Subcutaneous abdominal adipose tissue (tissue), 5 donors: ENCODE measurements around the gene ADPRH.

Experiments used
- H3K27ac ChIP-seq: one replicate; pipeline ENCODE4 v1.7.0; 2013; ENCODE audit warnings: low read depth, mild to moderate bottlenecking, inconsistent platforms, low read length, moderate library complexity
- H3K27me3 ChIP-seq, 5 donors: one replicate each; pipeline ENCODE4 v1.7.0; 2013; ENCODE audit warnings: low read length in 5 of 5, inconsistent platforms in 1 of 5; ENCODE audit not compliant: control insufficient read depth in 5 of 5, insufficient read depth in 4 of 5
- H3K36me3 ChIP-seq, 5 donors: one replicate each; pipeline ENCODE4 v1.7.0; 2013; ENCODE audit warnings: low read length in 5 of 5; ENCODE audit not compliant: control insufficient read depth in 5 of 5, insufficient read depth in 5 of 5
- H3K4me1 ChIP-seq, 5 donors: one replicate each; pipeline ENCODE4 v1.7.0; 2013; ENCODE audit warnings: low read length in 5 of 5, mild to moderate bottlenecking in 3 of 5, moderate library complexity in 1 of 5; ENCODE audit not compliant: control insufficient read depth in 5 of 5, insufficient read depth in 5 of 5
- H3K4me3 ChIP-seq, 5 donors: one replicate each; pipeline ENCODE4 v1.7.0; 2013; ENCODE audit warnings: low read length in 5 of 5, low read depth in 1 of 5
- H3K9ac ChIP-seq, 5 donors: one replicate each; pipeline ENCODE4 v1.7.0; 2013; ENCODE audit warnings: low read length in 5 of 5, mild to moderate bottlenecking in 4 of 5, moderate library complexity in 3 of 5
- H3K9me3 ChIP-seq, 5 donors: one replicate each; pipeline ENCODE4 v1.7.0; 2013; ENCODE audit warnings: low read length in 5 of 5; ENCODE audit not compliant: control insufficient read depth in 5 of 5
- donor health status: healthy.
- donor health status: healthy.
- donor health status: healthy.
- donor health status: healthy.
- donor health status: healthy.

Gene ADPRH

DNA sequence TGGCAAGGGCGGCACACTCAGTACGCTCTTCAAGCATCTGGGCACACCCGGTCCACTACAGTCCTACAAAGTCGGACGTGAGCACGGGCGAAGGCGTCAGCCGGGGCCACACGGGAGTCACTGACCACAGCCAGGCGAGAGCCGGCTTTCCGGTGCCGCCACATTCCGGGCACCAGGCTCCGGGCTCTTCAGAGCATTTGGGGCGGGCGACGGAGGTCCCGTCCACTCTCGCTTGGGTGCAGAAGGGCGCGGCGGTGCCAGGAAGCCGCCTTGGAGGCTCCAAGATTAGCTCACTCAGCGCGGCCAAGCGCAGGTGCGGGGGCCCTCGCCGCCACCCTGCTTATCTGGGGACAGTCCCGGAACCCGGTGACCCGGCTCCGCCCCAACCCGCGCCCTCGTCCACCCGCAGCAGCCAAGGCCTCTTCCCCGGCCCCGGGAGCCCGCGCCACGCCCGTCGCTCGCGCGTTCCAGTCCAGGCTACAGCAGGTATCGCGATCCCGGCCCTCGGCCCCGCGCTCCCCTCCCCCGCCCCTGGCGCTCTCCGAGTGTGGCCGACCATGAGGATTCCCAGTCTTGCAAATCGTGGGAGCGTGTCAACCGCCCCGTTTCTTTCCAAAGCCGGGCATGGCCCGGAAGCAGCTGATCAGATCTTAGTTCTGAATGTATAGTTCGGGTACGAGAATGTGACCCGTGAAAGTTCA is at the start of gene ADPRH:
TSS of gene ADPRH (plus strand) at position 127 of the 701 bp plus-strand sequence. CDS start 2,678 bp downstream, outside the sequence.
- H3K27ac ChIP-seq = peak within 1 kb of the TSS; percentile 81
- H3K4me1 ChIP-seq = peaks cover 2 to 14% (median 12%) of the 10 kb centered on the region in 5 donors
- H3K9ac ChIP-seq = peak within 1 kb of the TSS; percentile 64 to 98 (median 83)
- peak within 1 kb of the TSS; percentile 65 to 95 (median 75) for H3K4me3 ChIP-seq
- no peaks in the 10 kb centered on the region for H3K9me3 ChIP-seq
- no peaks in the 10 kb centered on the region for H3K27me3 ChIP-seq
- H3K36me3 ChIP-seq = peaks cover 0 to 5% (median 0%) of the 10 kb centered on the region in 5 donors

DNA sequence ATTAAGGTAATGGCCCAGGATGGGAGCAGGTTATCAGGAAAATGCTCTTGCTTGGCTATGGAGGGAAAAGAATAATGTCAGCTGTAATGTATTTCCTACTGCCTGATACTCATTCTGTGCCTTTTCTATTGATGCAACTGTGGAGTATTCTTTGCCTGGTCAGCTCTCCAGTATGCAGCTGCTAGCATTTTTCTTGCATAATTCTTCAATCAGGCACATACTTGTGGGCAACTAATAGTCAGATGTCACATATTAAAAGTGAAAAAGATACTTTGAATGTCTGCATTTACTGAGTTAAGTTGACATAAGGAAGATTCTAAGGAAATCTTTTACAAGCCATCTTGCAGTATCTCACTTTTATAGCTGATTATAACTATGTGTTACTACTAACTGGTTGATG is 49.4 kb upstream of the ADPRH start:
- peaks cover 0 to 4% (median 0%) of the 10 kb centered on the region in 5 donors for H3K4me1 ChIP-seq
- no peak overlapping the region for H3K4me3 ChIP-seq
- no peaks in the 10 kb centered on the region for H3K27me3 ChIP-seq
- no peaks in the 10 kb centered on the region for H3K9me3 ChIP-seq
- H3K36me3 ChIP-seq = peaks cover 0 to 8% (median 4%) of the 10 kb centered on the region in 5 donors
- no peak overlapping the region for H3K27ac ChIP-seq
- H3K9ac ChIP-seq = no peak overlapping the region

DNA sequence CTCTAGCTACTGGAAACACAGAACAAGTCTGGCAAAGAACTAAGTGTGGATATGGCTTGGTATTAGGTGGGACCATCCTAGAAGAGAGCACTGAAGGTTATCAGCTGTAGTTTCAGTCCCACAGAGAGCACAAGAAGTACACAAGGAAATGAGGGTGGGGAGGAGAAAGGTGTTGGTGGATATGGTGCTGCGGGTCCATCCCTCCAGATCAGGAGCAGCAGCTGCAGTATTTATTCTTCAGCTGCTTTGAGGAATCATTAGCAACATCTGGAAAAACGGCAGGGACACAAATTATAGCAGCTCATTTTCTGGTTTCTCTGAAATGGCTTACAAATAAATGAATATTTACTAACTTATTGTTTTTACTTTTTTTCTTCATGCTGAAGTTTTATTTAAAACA is 48.8 kb upstream of the ADPRH start:
- Histone ChIP-seq H3K9ac (no peak overlapping the region), H3K4me3 (no peak overlapping the region), H3K27ac (no peak overlapping the region), H3K4me1 (peaks cover 0 to 4% (median 0%) of the 10 kb centered on the region in 5 donors), H3K36me3 (peaks cover 0 to 4% (median 3%) of the 10 kb centered on the region in 5 donors), H3K9me3 (no peaks in the 10 kb centered on the region), H3K27me3 (no peaks in the 10 kb centered on the region)

DNA sequence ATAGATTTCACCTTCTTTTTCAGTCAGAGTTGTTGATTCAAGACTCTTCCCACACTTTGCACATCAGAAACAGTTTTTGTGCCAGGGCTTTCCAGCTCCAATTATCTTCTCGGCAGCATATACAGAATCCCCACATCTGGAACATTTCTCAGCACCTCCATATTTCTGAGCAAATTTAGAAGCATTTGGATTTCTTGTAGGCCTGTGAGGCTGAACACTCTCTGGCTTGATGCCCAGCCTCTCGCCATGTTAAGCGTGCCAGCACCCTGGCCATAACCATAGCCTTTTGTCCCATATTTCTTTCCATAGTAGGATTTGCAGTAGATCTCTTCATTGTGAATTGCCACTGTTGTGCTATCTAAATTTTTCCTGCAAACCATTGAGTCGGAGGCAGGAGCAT is 48.1 kb upstream of the ADPRH start:
- Histone ChIP-seq H3K9ac (no peak overlapping the region), H3K27me3 (no peaks in the 10 kb centered on the region), H3K4me3 (peak overlapping the region in 1 of 5 donors; percentile 50)

DNA sequence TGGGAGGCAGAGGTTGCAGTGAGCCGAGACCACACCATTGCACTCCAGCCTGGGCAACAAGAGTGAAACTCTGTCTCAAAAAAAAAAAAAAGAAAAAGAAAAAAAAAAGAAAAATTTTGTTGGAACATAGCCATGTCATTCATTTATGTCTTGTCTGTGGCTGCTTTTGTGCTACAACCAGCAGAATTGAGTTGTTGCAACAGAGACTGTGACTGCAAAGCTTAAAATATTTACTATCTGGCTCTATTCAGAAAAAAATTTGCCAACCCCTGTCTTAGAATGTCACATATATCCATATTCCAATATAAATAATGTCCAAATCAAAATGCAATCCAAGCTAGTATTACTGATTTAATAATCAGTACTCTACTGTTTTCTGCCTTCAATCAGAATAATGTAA is 45.0 kb upstream of the ADPRH start:
- no peaks in the 10 kb centered on the region for H3K9me3 ChIP-seq
- no peak overlapping the region for H3K4me3 ChIP-seq
- H3K9ac ChIP-seq = no peak overlapping the region
- no peaks in the 10 kb centered on the region for H3K36me3 ChIP-seq
- H3K4me1 ChIP-seq = peaks cover 0 to 4% (median 0%) of the 10 kb centered on the region in 5 donors
- H3K27ac ChIP-seq = no peak overlapping the region
- no peaks in the 10 kb centered on the region for H3K27me3 ChIP-seq

More for the DNA sequence above, 48.1 kb upstream of the ADPRH start:
- Histone ChIP-seq H3K9me3 (no peaks in the 10 kb centered on the region), H3K4me1 (peaks cover 0 to 4% (median 0%) of the 10 kb centered on the region in 5 donors), H3K36me3 (peaks cover 0 to 1% (median 0%) of the 10 kb centered on the region in 5 donors), H3K27ac (no peak overlapping the region)

DNA sequence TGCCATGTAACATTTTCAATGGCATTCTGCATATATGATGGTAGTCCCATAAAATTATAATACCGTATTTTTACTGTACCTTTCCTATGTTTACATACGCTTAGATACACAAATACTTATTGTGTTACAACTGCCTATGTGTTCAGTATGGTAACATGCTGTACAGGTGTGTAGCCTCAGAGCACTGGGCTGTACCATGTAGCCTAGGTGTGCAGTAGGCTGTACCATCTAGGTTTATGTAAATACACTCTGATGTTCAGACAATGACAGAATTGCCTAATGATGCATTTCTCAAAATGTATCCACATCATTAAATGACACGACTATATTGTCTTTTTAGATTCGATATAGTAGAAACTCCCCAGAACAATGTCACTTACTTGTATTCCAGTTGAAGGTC is 42.5 kb upstream of the ADPRH start:
- H3K27me3 ChIP-seq = no peaks in the 10 kb centered on the region
- H3K27ac ChIP-seq = no peak overlapping the region
- H3K36me3 ChIP-seq = no peaks in the 10 kb centered on the region
- H3K9ac ChIP-seq = no peak overlapping the region
- H3K4me3 ChIP-seq = no peak overlapping the region
- H3K4me1 ChIP-seq = no peaks in the 10 kb centered on the region
- H3K9me3 ChIP-seq = no peaks in the 10 kb centered on the region

DNA sequence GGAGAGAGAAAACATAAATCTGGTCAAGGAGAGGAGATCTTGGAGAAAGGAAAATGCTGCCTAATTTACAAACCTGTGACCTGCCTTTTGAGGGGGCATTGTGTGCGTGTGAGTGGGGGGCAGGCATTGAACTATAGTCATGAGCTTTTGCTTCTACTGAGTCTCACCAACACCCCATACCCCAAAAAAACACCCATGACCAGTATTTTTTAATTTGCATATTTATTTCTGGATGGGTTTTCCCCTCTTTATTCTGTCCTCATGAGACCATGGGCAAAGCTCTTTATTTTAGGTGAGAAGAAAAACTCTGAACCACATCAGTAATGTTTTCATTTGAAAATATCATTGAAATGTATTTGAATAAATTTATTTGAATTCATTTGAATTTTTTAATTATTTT is 40.5 kb upstream of the ADPRH start:
- no peak overlapping the region for H3K27ac ChIP-seq
- no peak overlapping the region for H3K4me3 ChIP-seq
- no peaks in the 10 kb centered on the region for H3K4me1 ChIP-seq
- no peak overlapping the region for H3K9ac ChIP-seq
- H3K27me3 ChIP-seq = no peaks in the 10 kb centered on the region
- H3K9me3 ChIP-seq = no peaks in the 10 kb centered on the region
- no peaks in the 10 kb centered on the region for H3K36me3 ChIP-seq

DNA sequence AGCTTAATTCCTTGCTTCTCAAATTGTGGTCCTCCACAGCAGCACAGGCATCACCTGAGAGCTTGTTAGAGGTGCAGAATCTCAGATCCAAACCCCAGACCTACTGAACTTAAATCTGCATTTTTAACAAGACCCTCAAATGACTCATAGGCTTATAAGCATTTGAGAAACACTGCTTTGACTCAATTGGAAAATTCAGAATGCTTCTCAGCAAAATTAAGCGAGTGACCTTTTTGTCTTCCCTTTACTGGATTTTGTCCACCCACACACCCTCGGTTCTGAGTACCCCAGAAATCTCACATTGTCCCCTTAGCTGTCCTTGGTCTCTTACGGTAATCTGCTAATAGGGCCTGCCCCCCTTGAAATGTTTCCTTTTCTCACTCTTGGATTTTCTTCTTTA is 37.7 kb upstream of the ADPRH start:
- H3K27me3 ChIP-seq = no peaks in the 10 kb centered on the region
- no peaks in the 10 kb centered on the region for H3K9me3 ChIP-seq
- no peaks in the 10 kb centered on the region for H3K36me3 ChIP-seq
- H3K9ac ChIP-seq = no peak overlapping the region
- H3K27ac ChIP-seq = no peak overlapping the region
- H3K4me3 ChIP-seq = no peak overlapping the region
- H3K4me1 ChIP-seq = no peaks in the 10 kb centered on the region

DNA sequence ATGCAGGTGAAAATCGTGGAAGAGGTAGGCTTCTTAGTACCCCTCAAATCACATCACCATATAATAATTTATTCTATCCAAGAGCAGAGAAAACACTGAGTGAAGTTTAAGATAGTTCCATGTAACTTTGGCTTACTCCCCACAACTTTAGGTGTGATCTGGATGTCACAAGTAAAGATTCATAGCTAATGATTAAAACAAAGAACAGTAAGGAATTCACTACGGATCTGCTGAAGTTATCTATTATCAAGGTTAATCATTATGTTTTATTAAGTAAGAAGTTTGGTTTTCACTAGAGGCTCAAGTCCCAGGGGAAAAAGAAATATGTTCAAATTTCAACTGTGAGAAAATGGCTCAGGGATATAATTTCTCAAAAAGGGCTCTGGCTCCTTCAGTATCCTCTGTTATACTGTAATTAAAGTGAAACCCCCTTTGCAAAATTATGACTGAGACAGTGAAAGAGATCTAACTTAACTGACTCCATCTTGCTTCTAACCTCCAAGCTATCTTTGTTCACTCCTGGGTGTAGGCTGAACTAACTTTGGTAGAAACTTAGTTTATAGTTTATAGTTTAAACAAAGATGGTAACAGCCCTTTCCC is 37.0 kb upstream of the ADPRH start:
- Histone ChIP-seq H3K4me1 (no peaks in the 10 kb centered on the region), H3K36me3 (no peaks in the 10 kb centered on the region), H3K27me3 (no peaks in the 10 kb centered on the region), H3K9ac (no peak overlapping the region), H3K4me3 (no peak overlapping the region), H3K9me3 (no peaks in the 10 kb centered on the region), H3K27ac (no peak overlapping the region)

DNA sequence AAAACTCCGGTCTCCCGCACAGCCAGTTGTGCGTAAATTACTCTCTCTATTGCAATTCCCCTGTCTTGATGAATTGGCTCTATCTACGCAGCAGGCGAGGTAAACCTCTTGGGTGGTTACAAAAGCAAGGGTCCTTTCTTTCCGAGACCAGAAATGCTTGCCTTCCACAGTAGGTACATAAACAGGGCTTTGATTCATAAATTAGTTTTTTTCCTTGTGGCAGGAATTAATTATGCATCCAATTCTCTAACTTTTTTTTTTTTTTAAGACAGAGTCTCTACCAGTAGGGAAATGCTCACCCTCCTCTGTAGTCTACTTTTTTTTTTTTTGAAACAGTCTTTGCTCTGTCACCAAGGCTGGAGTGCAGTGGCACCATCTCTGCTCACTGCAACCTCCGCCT is 36.1 kb upstream of the ADPRH start:
- no peaks in the 10 kb centered on the region for H3K4me1 ChIP-seq
- no peaks in the 10 kb centered on the region for H3K9me3 ChIP-seq
- no peak overlapping the region for H3K4me3 ChIP-seq
- H3K27me3 ChIP-seq = no peaks in the 10 kb centered on the region
- H3K36me3 ChIP-seq = no peaks in the 10 kb centered on the region
- no peak overlapping the region for H3K9ac ChIP-seq
- no peak overlapping the region for H3K27ac ChIP-seq
